Vagina (tissue), 2 donors: ENCODE measurements around the gene MDM1. TPM values are rescaled to one million over a fixed set of nuclear protein-coding genes. Genes with fewer than 3 reads are reported as not detected.

ENCODE experiments used
- DNase-seq, 2 donors: peaks; one replicate each; pipeline ENCODE4 v3.0.0-alpha.2; 2017; ENCODE audit errors: extremely low spot score in 2 of 2
- H3K27ac ChIP-seq: fragments of 200-600 bp; sonication (generic); one replicate; pipeline ENCODE4 v1.5.1; 2019
- H3K27me3 ChIP-seq: fragments of 200-600 bp; sonication (generic); one replicate; pipeline ENCODE4 v1.5.1; 2019
- H3K36me3 ChIP-seq, 2 donors: fragments of 200-600 bp; sonication (generic); one replicate each; pipeline ENCODE4 v1.5.1; 2017 to 2019
- H3K4me1 ChIP-seq: fragments of 200-600 bp; sonication (generic); one replicate; pipeline ENCODE4 v1.5.1; 2019
- H3K4me3 ChIP-seq, 2 donors: fragments of 200-600 bp; sonication (generic); 1 replicate in 1 of 2; 2 replicates in 1 of 2; pipeline ENCODE4 v1.5.1; 2016 to 2019
- H3K9me3 ChIP-seq: fragments of 200-600 bp; sonication (generic); one replicate; pipeline ENCODE4 v1.5.1; 2019
- POLR2A ChIP-seq, 2 donors: fragments of 450-650 bp; IDR thresholded peaks; one replicate each; pipeline ENCODE4 v1.6.1; 2017; ENCODE audit warnings: antibody characterized with exemption in 2 of 2, mild to moderate bottlenecking in 2 of 2, moderate library complexity in 2 of 2
- POLR2AphosphoS5 ChIP-seq, 2 donors: sonication (generic); formaldehyde crosslinking; IDR thresholded peaks; one replicate each; pipeline ENCODE4 v1.9.0; 2017; ENCODE audit warnings: antibody characterized with exemption in 2 of 2, mild to moderate bottlenecking in 2 of 2, low read depth in 1 of 2; ENCODE audit not compliant: insufficient read depth in 1 of 2
- intact Hi-C: fragments of 100-400 bp; cut with DNase I; formaldehyde crosslinking; loops from one replicate; pipeline ENCODE4 v1.15.1; 2023
- total RNA-seq: library from RNA; depleted of rRNA; stranded (reverse); fragments of >200 nt; gene quantifications from one replicate; pipeline ENCODE4 v1.2.3, GENCODE V29; 2016
- TF ChIP-seq, protein P1 (sequence below), 3 experiments: fragments of 450-650 bp in 2 of 3; fragments of 200-600 bp in 1 of 3; sonication (generic) in 1 of 3; IDR thresholded peaks; one replicate each; pipeline ENCODE4 v1.5.1; 2017 to 2019; ENCODE audit warnings: antibody characterized with exemption in 3 of 3, mild to moderate bottlenecking in 2 of 3, moderate library complexity in 2 of 3

Gene MDM1
- total RNA-seq, 1 donor from 2014 or later, result 30.0 TPM

DNA sequence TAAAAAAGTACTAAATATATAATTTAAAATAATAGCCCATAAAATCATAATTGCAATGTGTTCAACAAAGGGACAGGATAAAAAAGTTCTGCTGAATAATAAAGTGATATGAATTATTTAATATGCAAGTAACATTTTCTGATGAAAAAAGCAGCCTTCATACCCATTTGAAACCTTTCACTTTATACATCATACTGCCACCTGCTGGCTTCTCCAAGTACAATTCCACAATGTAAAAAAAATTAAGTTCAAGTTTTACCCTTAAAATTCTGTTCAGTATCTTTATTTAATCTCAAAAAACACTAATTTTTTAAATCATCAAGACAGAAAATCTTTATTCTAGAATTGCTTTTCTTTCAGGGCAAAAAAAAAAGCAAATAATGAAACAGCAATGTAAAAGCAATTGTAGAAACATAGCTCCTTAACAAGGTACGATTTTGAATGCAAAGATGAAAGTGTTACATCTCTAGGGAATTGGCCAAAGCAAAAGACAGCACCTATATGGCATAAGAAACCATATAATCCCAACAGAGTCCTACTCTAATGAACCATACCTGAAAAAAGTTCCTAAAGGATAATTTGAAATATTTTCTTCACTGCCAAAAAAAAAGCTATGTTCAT lies 15.0 kb downstream of the MDM1 start:
- Histone ChIP-seq H3K27me3 (no peaks in the 10 kb centered on the region), H3K4me1 (no peaks in the 10 kb centered on the region), H3K9me3 (no peaks in the 10 kb centered on the region), H3K36me3 (peaks cover 0 to 23% of the 10 kb centered on the region in 2 donors), H3K27ac (no peak overlapping the region), H3K4me3 (no peak overlapping the region)
- TF ChIP-seq, protein P1, sequence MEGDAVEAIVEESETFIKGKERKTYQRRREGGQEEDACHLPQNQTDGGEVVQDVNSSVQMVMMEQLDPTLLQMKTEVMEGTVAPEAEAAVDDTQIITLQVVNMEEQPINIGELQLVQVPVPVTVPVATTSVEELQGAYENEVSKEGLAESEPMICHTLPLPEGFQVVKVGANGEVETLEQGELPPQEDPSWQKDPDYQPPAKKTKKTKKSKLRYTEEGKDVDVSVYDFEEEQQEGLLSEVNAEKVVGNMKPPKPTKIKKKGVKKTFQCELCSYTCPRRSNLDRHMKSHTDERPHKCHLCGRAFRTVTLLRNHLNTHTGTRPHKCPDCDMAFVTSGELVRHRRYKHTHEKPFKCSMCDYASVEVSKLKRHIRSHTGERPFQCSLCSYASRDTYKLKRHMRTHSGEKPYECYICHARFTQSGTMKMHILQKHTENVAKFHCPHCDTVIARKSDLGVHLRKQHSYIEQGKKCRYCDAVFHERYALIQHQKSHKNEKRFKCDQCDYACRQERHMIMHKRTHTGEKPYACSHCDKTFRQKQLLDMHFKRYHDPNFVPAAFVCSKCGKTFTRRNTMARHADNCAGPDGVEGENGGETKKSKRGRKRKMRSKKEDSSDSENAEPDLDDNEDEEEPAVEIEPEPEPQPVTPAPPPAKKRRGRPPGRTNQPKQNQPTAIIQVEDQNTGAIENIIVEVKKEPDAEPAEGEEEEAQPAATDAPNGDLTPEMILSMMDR (IDR thresholded peaks at IDR 0.05), result peak in 1 of 3 experiments; percentile 63
- no peak for TF ChIP-seq POLR2A (IDR thresholded peaks at IDR 0.05)
- DNase-seq, result no peak
- intact Hi-C loops, result loop anchor here (10.0 kb wide), 1 partner anchor 92 kb away; the partner anchor contains the start of gene IL26

DNA sequence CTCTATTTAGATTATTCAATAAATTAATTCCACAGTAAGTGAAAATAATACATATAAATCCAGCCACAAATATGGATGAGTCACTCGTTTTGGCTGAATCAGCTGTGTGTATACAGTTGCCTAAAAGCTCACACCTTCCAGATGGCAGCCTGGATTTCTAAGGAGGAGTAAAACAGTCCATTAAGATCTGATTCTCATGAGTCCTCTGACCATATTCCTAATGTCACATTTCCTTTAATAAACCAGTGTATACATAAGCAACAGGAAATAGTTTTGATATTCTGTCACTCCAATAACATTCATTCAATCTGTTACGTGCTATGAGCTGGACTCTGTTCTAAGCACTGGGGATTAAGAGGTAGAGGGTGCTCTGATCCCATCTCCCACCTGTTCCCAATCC lies 21.8 kb downstream of the MDM1 start:
- no peak overlapping the region for H3K4me3 ChIP-seq
- H3K27me3 ChIP-seq, result no peaks in the 10 kb centered on the region
- H3K27ac ChIP-seq, result no peak overlapping the region
- intact Hi-C loops, result loop anchor here (10.0 kb wide), 1 partner anchor 86 kb away; the partner anchor contains the start of gene IL26
- H3K9me3 ChIP-seq, result no peaks in the 10 kb centered on the region
- TF ChIP-seq, protein P1 (IDR thresholded peaks at IDR 0.05), result no peak
- TF ChIP-seq POLR2AphosphoS5 (IDR thresholded peaks at IDR 0.05; ENCODE audit: insufficient read depth in 1 of 2, low read depth in 1 of 2) (no peak), POLR2A (IDR thresholded peaks at IDR 0.05) (no peak)
- DNase-seq, result no peak
- H3K4me1 ChIP-seq, result no peaks in the 10 kb centered on the region
- peaks cover 0 to 47% of the 10 kb centered on the region in 2 donors for H3K36me3 ChIP-seq

DNA sequence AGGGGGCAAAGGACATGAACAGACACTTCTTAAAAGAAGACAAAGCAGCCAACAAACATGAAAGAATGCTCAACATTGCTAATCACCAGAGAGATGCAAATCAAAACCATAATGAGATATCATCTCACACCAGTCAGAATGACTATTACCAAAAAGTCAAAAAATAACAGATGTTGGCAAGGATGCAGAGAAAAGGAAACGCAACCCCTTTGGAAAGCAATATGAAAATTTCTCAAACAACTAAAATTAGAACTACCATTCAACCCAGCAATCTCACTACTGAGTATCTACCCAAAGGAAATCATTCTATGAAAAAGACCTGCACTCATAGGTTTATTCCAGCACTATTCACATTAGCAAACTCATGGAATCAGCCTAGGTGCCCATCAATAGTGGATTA lies 25.6 kb downstream of the MDM1 start:
- H3K9me3 ChIP-seq, result no peaks in the 10 kb centered on the region
- intact Hi-C loops, result no loop called here
- H3K27ac ChIP-seq, result no peak overlapping the region
- no peak for DNase-seq
- no peak overlapping the region for H3K4me3 ChIP-seq
- no peaks in the 10 kb centered on the region for H3K27me3 ChIP-seq
- TF ChIP-seq, protein P1 (IDR thresholded peaks at IDR 0.05), result no peak
- TF ChIP-seq POLR2A (IDR thresholded peaks at IDR 0.05) (no peak), POLR2AphosphoS5 (IDR thresholded peaks at IDR 0.05; ENCODE audit: insufficient read depth in 1 of 2, low read depth in 1 of 2) (no peak)
- H3K4me1 ChIP-seq, result no peaks in the 10 kb centered on the region
- H3K36me3 ChIP-seq, result peaks cover 0 to 20% of the 10 kb centered on the region in 2 donors

DNA sequence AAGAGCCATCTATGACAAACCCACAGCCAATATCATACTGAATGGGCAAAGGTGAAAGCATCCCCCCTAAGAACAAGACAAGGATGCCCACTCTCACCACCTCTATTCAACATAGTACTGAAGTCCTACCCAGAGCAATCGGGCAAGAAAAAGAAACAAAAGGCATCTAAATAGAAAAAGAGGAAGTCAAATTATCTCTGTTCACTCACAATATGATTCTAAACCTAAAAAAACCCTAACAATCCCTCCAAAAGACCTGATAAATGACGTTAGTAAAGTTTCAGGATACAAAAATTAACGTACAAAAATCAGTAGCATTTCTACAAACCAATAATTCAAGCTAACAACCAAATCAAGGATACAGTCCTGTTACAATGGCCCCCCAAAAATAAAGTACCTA lies 26.9 kb downstream of the MDM1 start:
- Histone ChIP-seq H3K4me1 (no peaks in the 10 kb centered on the region), H3K4me3 (no peak overlapping the region), H3K36me3 (peaks cover 0 to 14% of the 10 kb centered on the region in 2 donors), H3K27ac (no peak overlapping the region), H3K27me3 (no peaks in the 10 kb centered on the region), H3K9me3 (no peaks in the 10 kb centered on the region)
- intact Hi-C loops, result no loop called here
- no peak for DNase-seq
- TF ChIP-seq POLR2AphosphoS5 (IDR thresholded peaks at IDR 0.05; ENCODE audit: insufficient read depth in 1 of 2, low read depth in 1 of 2) (no peak), POLR2A (IDR thresholded peaks at IDR 0.05) (no peak)
- TF ChIP-seq, protein P1 (IDR thresholded peaks at IDR 0.05), result no peak

DNA sequence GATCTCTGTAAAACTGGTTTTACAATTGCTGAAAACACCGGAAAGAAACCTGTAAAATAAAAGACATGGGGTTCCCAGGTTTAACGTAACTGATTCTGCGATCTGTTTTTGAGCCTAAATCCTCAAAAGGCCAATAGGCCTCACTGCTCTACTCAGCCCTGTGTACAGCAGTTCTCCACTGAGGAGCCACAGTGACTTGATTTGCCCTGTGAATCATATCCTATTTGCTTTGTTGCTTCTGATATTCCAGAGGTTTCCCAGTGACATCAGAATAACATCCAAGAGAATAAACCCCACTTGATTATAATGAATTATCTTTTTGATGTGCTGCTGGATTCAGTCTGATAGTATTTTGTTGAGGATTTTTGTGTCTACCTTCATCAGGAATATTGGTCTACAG lies 27.5 kb downstream of the MDM1 start:
- Histone ChIP-seq H3K27ac (no peak overlapping the region), H3K27me3 (no peaks in the 10 kb centered on the region), H3K4me3 (no peak overlapping the region), H3K36me3 (peaks cover 0 to 10% of the 10 kb centered on the region in 2 donors), H3K9me3 (no peaks in the 10 kb centered on the region), H3K4me1 (no peaks in the 10 kb centered on the region)
- intact Hi-C loops, result no loop called here
- TF ChIP-seq, protein P1 (IDR thresholded peaks at IDR 0.05), result no peak
- TF ChIP-seq POLR2A (IDR thresholded peaks at IDR 0.05), result no peak
- TF ChIP-seq POLR2AphosphoS5 (IDR thresholded peaks at IDR 0.05; ENCODE audit: insufficient read depth in 1 of 2, low read depth in 1 of 2), result no peak
- no peak for DNase-seq
